GM19351 (cell line): ENCODE results near the gene MYBPC2.

Experiments
- ATAC-seq: cut with Tn5 transposase; IDR thresholded peaks from one replicate; pipeline ENCODE4 v1.9.1; 2021; ENCODE audit warnings: mild to moderate bottlenecking, moderate library complexity; ENCODE audit not compliant: unreplicated experiment

The MYBPC2 gene

GRCh38 chr19:50409347-50409746, 23.3 kb upstream of the MYBPC2 start:
- no peak for ATAC-seq

- no peak for ATAC-seq
These were observed 22.6 kb upstream of the MYBPC2 start for GRCh38 chr19:50410109-50410508.

- no peak for ATAC-seq
These were observed 20.3 kb upstream of the MYBPC2 start for GRCh38 chr19:50412419-50412818.

- no peak for ATAC-seq
These were observed 19.6 kb upstream of the MYBPC2 start for GRCh38 chr19:50413096-50413495.

GRCh38 chr19:50413531-50413930, 19.2 kb upstream of the MYBPC2 start:
- ATAC-seq: no peak

- peak; percentile 45 for ATAC-seq
These were observed 17.6 kb upstream of the MYBPC2 start for GRCh38 chr19:50414864-50415660.

GRCh38 chr19:50415661-50416033, 17.0 kb upstream of the MYBPC2 start:
- ATAC-seq: peak; percentile 62

GRCh38 chr19:50416034-50416977, 16.4 kb upstream of the MYBPC2 start:
- no peak for ATAC-seq

GRCh38 chr19:50417111-50418081, 15.3 kb upstream of the MYBPC2 start:
- no peak for ATAC-seq

- ATAC-seq: no peak
These were observed 14.3 kb upstream of the MYBPC2 start, which contains the start of gene SPIB for GRCh38 chr19:50418176-50419021. Gene SPIB, plus strand, starts transcription at chr19:50418938. Its CDS starts 25 bp downstream, at chr19:50418963.

- ATAC-seq: no peak
These were observed 13.6 kb upstream of the MYBPC2 start for GRCh38 chr19:50419022-50419579.

GRCh38 chr19:50419580-50420035, 13.1 kb upstream of the MYBPC2 start:
- ATAC-seq: no peak

- no peak for ATAC-seq
These were observed 12.6 kb upstream of the MYBPC2 start for GRCh38 chr19:50420127-50420526.

- ATAC-seq: no peak
These were observed 11.9 kb upstream of the MYBPC2 start for GRCh38 chr19:50420808-50421207.

GRCh38 chr19:50422397-50423278, 10.1 kb upstream of the MYBPC2 start:
- no peak for ATAC-seq

GRCh38 chr19:50423279-50424113, 9.2 kb upstream of the MYBPC2 start:
- no peak for ATAC-seq

- no peak for ATAC-seq
These were observed 7.1 kb upstream of the MYBPC2 start for GRCh38 chr19:50425581-50425980.
